ENCODE results near the gene NR4A1. TPM values are rescaled to one million over a fixed set of nuclear protein-coding genes. Genes with fewer than 3 reads are reported as not detected.

Gene NR4A1
- total RNA-seq, 1 donor = 2.2 TPM

- no peak for DNase-seq (ENCODE audit: low read depth)
- TF ChIP-seq CTCF (IDR thresholded peaks at IDR 0.05; ENCODE audit: insufficient read depth, low read depth, low read length) = no peak
- H3K4me3 ChIP-seq (ENCODE audit: low read depth, low read length) = no peak overlapping the region
Measured at GRCh38 chr12:52084491-52085231, 33.4 kb downstream of the NR4A1 start.

- no peak for DNase-seq (ENCODE audit: low read depth)
- TF ChIP-seq CTCF (IDR thresholded peaks at IDR 0.05; ENCODE audit: insufficient read depth, low read depth, low read length) = no peak
- H3K4me3 ChIP-seq (ENCODE audit: low read depth, low read length) = no peak overlapping the region
Measured at GRCh38 chr12:52085682-52086180, 34.5 kb downstream of the NR4A1 start.

- TF ChIP-seq CTCF (IDR thresholded peaks at IDR 0.05; ENCODE audit: insufficient read depth, low read depth, low read length) = no peak
- DNase-seq (ENCODE audit: low read depth) = no peak
- H3K4me3 ChIP-seq (ENCODE audit: low read depth, low read length) = no peak overlapping the region
Measured at GRCh38 chr12:52086366-52086765, 35.1 kb downstream of the NR4A1 start.

- TF ChIP-seq CTCF (IDR thresholded peaks at IDR 0.05; ENCODE audit: insufficient read depth, low read depth, low read length) = no peak
- no peak for DNase-seq (ENCODE audit: low read depth)
Measured at GRCh38 chr12:52086944-52087835, 35.9 kb downstream of the NR4A1 start.

GRCh38 chr12:52087961-52088820 is 36.9 kb downstream of the NR4A1 start:
- H3K4me3 ChIP-seq (ENCODE audit: low read depth, low read length) = no peak overlapping the region
- DNase-seq (ENCODE audit: low read depth) = no peak
- TF ChIP-seq CTCF (IDR thresholded peaks at IDR 0.05; ENCODE audit: insufficient read depth, low read depth, low read length) = no peak

More at GRCh38 chr12:52086944-52087835, 35.9 kb downstream of the NR4A1 start:
- H3K4me3 ChIP-seq (ENCODE audit: low read depth, low read length) = no peak overlapping the region

GRCh38 chr12:52089491-52089890 is 38.2 kb downstream of the NR4A1 start:
- TF ChIP-seq CTCF (IDR thresholded peaks at IDR 0.05; ENCODE audit: insufficient read depth, low read depth, low read length) = no peak
- no peak for DNase-seq (ENCODE audit: low read depth)

More at GRCh38 chr12:52089491-52089890, 38.2 kb downstream of the NR4A1 start:
- no peak overlapping the region for H3K4me3 ChIP-seq (ENCODE audit: low read depth, low read length)
